Erythroblast (primary cell): ENCODE data around the gene MYO1E.

Experiments used
- DNase-seq, 2 experiments: peaks; one replicate each; lab custom pipeline; 2025; lab: John Stamatoyannopoulos, UW
- GATA1 ChIP-seq: IDR thresholded peaks from 2 replicates; pipeline ENCODE4 v1.6.1; 2011; ENCODE audit warnings: low read depth, mild to moderate bottlenecking, control low read depth, low read length, moderate library complexity
- POLR2A ChIP-seq: IDR thresholded peaks from 2 replicates; pipeline ENCODE4 v1.6.1; 2011; ENCODE audit warnings: mild to moderate bottlenecking, low read length

MYO1E gene

DNA sequence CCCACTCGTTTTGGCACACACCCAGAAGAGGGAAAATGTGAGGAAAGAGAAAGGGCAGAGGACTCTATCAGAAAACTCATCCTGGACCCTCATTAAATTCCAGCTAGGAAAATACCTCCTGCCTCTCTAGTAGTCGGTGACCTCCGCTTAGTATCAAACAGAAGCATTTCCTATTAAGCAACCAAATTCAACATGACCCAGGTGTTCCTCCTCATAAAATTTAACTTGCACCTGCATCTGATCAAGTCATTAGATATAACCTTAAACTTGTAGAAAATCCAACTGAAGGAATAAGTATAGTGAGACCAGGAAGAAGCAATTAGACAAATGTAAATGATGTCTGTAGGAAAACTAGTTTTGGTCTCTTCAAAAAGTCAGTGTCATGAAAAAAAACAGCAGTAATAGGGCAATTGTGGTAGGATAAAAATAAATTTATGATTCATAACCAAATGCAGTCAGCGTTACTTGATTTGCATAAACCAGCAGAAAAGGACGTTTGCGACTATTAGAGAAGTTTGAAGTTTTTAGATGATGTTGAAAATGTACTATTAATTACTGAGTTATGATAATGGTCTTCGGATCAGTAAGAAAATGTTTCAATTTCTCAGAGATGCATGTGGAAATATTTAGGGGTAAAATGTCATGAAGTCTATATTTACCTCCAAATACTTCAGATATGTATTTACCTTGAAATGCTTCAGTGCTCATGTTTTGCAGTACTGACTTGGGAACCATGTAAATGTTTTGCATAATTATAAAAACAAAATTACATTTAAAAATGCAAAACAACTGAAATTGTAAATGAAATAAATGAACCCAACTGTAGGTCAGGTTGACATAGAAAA lies 121.4 kb downstream of the MYO1E start:
- no peak for DNase-seq
- TF ChIP-seq GATA1 = no peak
- no peak for TF ChIP-seq POLR2A

DNA sequence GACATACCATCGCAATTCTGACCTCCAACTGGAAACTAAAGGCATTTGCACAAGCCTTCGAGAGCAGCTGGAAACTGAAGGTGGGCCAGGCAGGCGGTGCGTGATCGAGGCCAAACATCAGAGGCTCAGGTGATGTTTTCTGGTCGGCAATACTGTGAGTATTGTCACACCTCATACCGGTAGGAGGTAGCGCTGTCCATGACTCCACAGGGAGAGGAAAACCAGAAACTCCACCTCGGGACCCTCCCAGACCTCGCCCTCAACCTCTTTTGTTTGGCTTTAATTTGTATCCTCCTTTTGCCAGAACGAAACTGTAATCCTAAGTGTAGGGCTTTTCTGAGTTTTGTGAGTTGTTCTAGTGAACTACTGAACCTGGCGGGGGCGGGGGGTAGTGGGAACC lies 122.4 kb downstream of the MYO1E start:
- TF ChIP-seq GATA1 = no peak
- TF ChIP-seq POLR2A = no peak
- no peak for DNase-seq

DNA sequence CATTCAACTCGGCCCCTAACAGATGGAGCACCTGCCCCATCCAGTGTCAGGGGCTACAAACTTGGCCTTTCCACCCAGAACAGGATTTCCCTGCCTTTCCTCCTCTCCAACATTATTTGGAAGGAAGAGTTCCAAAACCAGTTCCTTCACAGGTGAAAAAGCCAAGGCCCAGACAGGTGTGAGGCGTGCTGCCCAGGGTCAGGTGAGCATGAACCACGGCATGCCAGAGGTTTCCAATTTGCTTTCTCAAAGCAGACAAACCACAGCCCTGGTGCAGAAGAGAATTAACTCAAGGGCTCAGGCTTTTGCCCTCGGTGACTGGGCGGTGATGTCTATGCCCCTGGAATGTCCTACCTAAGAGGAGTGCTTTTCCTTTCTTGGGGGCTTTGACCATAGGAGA lies 122.9 kb downstream of the MYO1E start:
- TF ChIP-seq GATA1 = no peak
- no peak for TF ChIP-seq POLR2A
- DNase-seq = no peak

DNA sequence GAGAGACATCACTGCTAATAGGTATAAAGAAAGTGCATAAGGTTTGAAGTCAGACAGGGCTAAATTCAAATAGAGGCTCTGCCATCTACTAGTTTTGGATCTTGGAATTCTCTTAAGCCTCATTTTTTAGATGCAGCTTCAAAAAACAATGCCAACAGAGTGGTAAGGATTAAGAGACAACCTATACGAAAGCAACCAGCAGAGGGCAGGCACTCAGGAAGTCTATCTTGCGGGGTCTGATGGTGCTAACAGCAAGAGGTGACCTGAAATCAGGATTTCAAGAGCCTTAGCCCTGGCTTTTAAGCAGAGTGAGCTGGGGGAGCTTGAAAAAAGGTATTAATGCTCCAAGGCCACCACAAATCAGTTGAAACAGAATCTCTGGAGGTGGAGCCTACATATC lies 125.3 kb downstream of the MYO1E start:
- no peak for TF ChIP-seq GATA1
- no peak for TF ChIP-seq POLR2A
- peak; percentile 33 to 46 for DNase-seq

- TF ChIP-seq POLR2A (no peak), GATA1 (no peak)
- DNase-seq = no peak
Measured at GRCh38 chr15:59245559-59245958, 127.1 kb downstream of the MYO1E start.

- no peak for DNase-seq
- no peak for TF ChIP-seq POLR2A
- TF ChIP-seq GATA1 = no peak
Measured at GRCh38 chr15:59244337-59244736, 128.3 kb downstream of the MYO1E start.

GRCh38 chr15:59243622-59244021 lies 129.0 kb downstream of the MYO1E start:
- TF ChIP-seq GATA1 = no peak
- TF ChIP-seq POLR2A = no peak

GRCh38 chr15:59242649-59243048 lies 130.0 kb downstream of the MYO1E start:
- no peak for DNase-seq
- no peak for TF ChIP-seq GATA1
- TF ChIP-seq POLR2A = no peak

More at GRCh38 chr15:59243622-59244021, 129.0 kb downstream of the MYO1E start:
- DNase-seq = no peak

- TF ChIP-seq POLR2A = no peak
- TF ChIP-seq GATA1 = no peak
- no peak for DNase-seq
Measured at GRCh38 chr15:59240036-59240435, 132.6 kb downstream of the MYO1E start.

- TF ChIP-seq POLR2A (no peak), GATA1 (no peak)
- DNase-seq = no peak
Measured at GRCh38 chr15:59237924-59238331, 134.7 kb downstream of the MYO1E start.

GRCh38 chr15:59237119-59237855 lies 135.4 kb downstream of the MYO1E start:
- TF ChIP-seq GATA1 (no peak), POLR2A (no peak)
- no peak for DNase-seq

DNA sequence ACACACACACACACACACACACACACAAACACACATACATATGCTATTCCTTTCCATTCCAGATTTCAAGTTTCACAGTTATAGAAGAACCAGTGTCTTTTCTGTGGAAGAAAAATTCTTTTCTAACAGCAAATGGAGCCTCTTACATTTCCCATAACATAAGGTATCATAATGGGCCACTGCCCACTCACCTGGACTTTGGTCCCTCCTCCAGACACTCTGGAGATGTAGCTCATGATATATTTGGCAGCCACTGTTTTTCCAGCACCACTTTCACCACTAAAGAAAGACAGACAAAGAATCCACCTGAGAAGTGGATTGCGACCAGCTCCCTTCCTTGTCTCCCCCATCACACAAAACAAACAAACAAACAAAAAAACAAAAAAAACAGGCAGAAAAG lies 136.3 kb downstream of the MYO1E start:
- TF ChIP-seq POLR2A (no peak), GATA1 (no peak)
- no peak for DNase-seq

DNA sequence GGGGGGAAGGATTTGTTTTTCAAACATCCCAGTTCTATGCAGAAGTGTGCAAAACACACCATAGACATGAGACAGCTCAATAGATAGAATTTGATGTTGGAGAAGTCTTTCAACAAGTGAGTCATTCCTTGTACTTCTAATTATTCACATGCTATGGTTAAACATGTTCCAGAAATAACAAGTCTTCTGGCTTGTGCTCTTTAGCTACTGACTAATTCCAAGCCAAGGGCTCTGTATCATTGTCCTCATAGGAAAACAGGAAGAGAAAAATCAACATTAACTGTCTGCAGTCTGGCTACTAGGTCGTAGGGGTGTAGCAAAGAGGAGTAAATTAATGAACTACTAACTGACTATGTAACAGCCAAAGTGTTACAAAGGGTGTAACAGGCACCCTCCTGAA lies 140.2 kb downstream of the MYO1E start:
- TF ChIP-seq GATA1 (no peak), POLR2A (no peak)
- DNase-seq = no peak

DNA sequence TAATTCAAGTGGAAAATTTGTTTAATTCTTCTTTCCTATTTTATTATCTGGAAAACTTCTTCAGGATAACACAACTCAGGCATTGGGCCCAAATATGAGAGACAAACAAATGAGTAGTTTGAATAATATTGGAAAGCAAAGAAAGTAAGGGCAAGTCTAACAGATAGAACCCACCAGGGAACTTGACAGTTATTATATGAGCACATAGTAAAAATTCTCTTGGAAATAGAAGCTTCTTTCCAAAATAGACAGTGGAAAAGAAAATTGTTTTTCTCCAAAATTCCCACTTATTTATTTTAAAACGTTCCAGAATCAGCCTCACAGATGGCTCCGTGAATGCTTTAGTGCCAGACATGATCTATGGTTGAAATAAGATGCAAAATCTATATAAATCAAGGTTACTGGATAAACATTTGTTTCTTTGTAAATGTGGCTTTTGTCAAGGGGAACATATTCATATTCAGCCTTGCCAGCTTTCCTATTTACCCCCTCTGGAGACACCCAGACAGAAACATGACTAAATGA lies 142.1 kb downstream of the MYO1E start:
- DNase-seq = no peak
- TF ChIP-seq POLR2A (no peak), GATA1 (no peak)
